ENCODE results near the gene TTC7B. TPM values are rescaled to one million over a fixed set of nuclear protein-coding genes. Genes with fewer than 3 reads are reported as not detected.

TTC7B gene
- total and polyA plus RNA-seq, 12 donors = 10.0 to 58.4 (median 24.7) TPM

GRCh38 chr14:90572441-90573150 lies 243.6 kb downstream of the TTC7B start:
- Histone ChIP-seq H3K27me3 (no peaks in the 10 kb centered on the region), H3K36me3 (replicated peaks in 1 of 2) (no peaks in the 10 kb centered on the region), H3K27ac (no peak overlapping the region), H3K4me1 (replicated peaks in 1 of 2) (no peaks in the 10 kb centered on the region), H3K9me3 (replicated peaks in 1 of 3) (no peaks in the 10 kb centered on the region), H3K4me3 (no peak overlapping the region)
- DNase-seq = no peak
- TF ChIP-seq CTCF (IDR thresholded peaks at IDR 0.05) = no peak
- no peak for TF ChIP-seq POLR2A (IDR thresholded peaks at IDR 0.05)
- intact Hi-C loops (cut with DNase I) = no loop called here
- WGBS, 4 donors = 85 to 94% (median 92%) methylated on average over 11 of the region's 11 CpGs

- Histone ChIP-seq H3K27me3 (no peaks in the 10 kb centered on the region), H3K4me1 (replicated peaks in 1 of 2) (no peaks in the 10 kb centered on the region)
- no peak for TF ChIP-seq CTCF (IDR thresholded peaks at IDR 0.05)
Observed at GRCh38 chr14:90571149-90571947, 244.9 kb downstream of the TTC7B start.

GRCh38 chr14:90570461-90570860 lies 245.8 kb downstream of the TTC7B start:
- Histone ChIP-seq H3K27ac (no peak overlapping the region), H3K27me3 (no peaks in the 10 kb centered on the region), H3K4me1 (replicated peaks in 1 of 2) (no peaks in the 10 kb centered on the region), H3K9me3 (replicated peaks in 1 of 3) (no peaks in the 10 kb centered on the region), H3K36me3 (replicated peaks in 1 of 2) (no peaks in the 10 kb centered on the region), H3K4me3 (no peak overlapping the region)
- intact Hi-C loops (cut with DNase I) = no loop called here
- WGBS, 4 donors = 92 to 95% (median 95%) methylated on average over 17 of the region's 17 CpGs
- TF ChIP-seq CTCF (IDR thresholded peaks at IDR 0.05) = no peak
- TF ChIP-seq POLR2A (IDR thresholded peaks at IDR 0.05) = no peak
- no peak for DNase-seq

More at GRCh38 chr14:90571149-90571947, 244.9 kb downstream of the TTC7B start:
- Histone ChIP-seq H3K4me3 (no peak overlapping the region), H3K36me3 (replicated peaks in 1 of 2) (no peaks in the 10 kb centered on the region), H3K9me3 (replicated peaks in 1 of 3) (no peaks in the 10 kb centered on the region), H3K27ac (no peak overlapping the region)
- WGBS, 4 donors = 88 to 97% (median 94%) methylated on average over 13 of the region's 13 CpGs
- intact Hi-C loops (cut with DNase I) = no loop called here
- no peak for DNase-seq

GRCh38 chr14:90569606-90570387 lies 246.4 kb downstream of the TTC7B start:
- 92 to 100% (median 97%) methylated on average over 4 to 9 of the region's 9 CpGs for WGBS, 4 donors
- H3K27me3 ChIP-seq = no peaks in the 10 kb centered on the region
- H3K27ac ChIP-seq = no peak overlapping the region
- no peak overlapping the region for H3K4me3 ChIP-seq
- no peaks in the 10 kb centered on the region for H3K4me1 ChIP-seq (replicated peaks in 1 of 2)
- no peaks in the 10 kb centered on the region for H3K9me3 ChIP-seq (replicated peaks in 1 of 3)
- DNase-seq = no peak
- TF ChIP-seq POLR2A (IDR thresholded peaks at IDR 0.05) = no peak
- no peak for TF ChIP-seq CTCF (IDR thresholded peaks at IDR 0.05)
- no peaks in the 10 kb centered on the region for H3K36me3 ChIP-seq (replicated peaks in 1 of 2)
- intact Hi-C loops (cut with DNase I) = no loop called here

All from adrenal gland (tissue), 12 donors.